Left lung (tissue), 10 donors: ENCODE results near the gene CMTR1. TPM values are rescaled to one million over a fixed set of nuclear protein-coding genes. Genes with fewer than 3 reads are reported as not detected.

Experiments
- ATAC-seq: fragments of 200-7000 bp; cut with Tn5 transposase; one replicate; pipeline ENCODE4 v1.9.1; 2020; ENCODE audit warnings: moderate library complexity
- DNase-seq, 4 donors: peaks; one replicate each; pipeline ENCODE4 v3.0.0-alpha.2; 2013 to 2020
- H3K27ac ChIP-seq, 2 donors: fragments of 200-600 bp; sonication (generic) in 1 of 2; one replicate each; pipeline versions ENCODE4 v1.5.0 to v1.8.0; 2020 to 2021
- H3K27me3 ChIP-seq, 2 donors: fragments of 200-600 bp; sonication (generic) in 1 of 2; one replicate each; pipeline versions ENCODE4 v1.5.0 to v1.8.0; 2020 to 2021
- H3K36me3 ChIP-seq, 2 donors: fragments of 200-600 bp; sonication (generic) in 1 of 2; one replicate each; pipeline versions ENCODE4 v1.5.0 to v1.8.0; 2020 to 2021
- H3K4me1 ChIP-seq, 2 donors: fragments of 200-600 bp; one replicate each; pipeline ENCODE4 v1.8.0; 2021
- H3K4me3 ChIP-seq, 2 donors: fragments of 200-600 bp; sonication (generic) in 1 of 2; one replicate each; pipeline versions ENCODE4 v1.5.0 to v1.8.0; 2020 to 2021; ENCODE audit warnings: mild to moderate bottlenecking in 1 of 2
- H3K9me3 ChIP-seq, 2 donors: fragments of 200-600 bp; sonication (generic) in 1 of 2; one replicate each; pipeline versions ENCODE4 v1.5.0 to v1.8.0; 2020 to 2021
- intact Hi-C, 2 donors: fragments of 100-400 bp; cut with DNase I; formaldehyde crosslinking; loops; one replicate each; pipeline versions ENCODE4 v1.11.2 to v1.14.2; 2022
- polyA plus RNA-seq, 6 donors: library from polyadenylated mRNA; unstranded; fragments of 120-200 nt; gene quantifications; one replicate each; pipeline ENCODE4 v1.2.1, GENCODE V29; 2013; ENCODE audit not compliant: insufficient read length in 6 of 6
- total RNA-seq, 2 donors: library from RNA; stranded (reverse); fragmentation: NEBNext Ultra II Directional; extraction: Animal tissue kit (Norgen Biotek cat#: 25700); gene quantifications; one replicate each; pipeline ENCODE4 v1.2.1, GENCODE V29; 2021
- TF ChIP-seq, protein P1 (sequence below), 2 donors: fragments of 200-600 bp; sonication (generic) in 1 of 2; IDR thresholded peaks; one replicate each; pipeline versions ENCODE4 v1.5.0 to v1.8.0; 2021; ENCODE audit warnings: antibody characterized with exemption in 2 of 2
- donor health status: DM: no; HTN: yes; CAD: no.
- donor health status: DM: no; HTN: no; CAD: no.

The CMTR1 gene
- total and polyA plus RNA-seq, 8 donors = 36.1 to 54.4 (median 51.1) TPM

DNA sequence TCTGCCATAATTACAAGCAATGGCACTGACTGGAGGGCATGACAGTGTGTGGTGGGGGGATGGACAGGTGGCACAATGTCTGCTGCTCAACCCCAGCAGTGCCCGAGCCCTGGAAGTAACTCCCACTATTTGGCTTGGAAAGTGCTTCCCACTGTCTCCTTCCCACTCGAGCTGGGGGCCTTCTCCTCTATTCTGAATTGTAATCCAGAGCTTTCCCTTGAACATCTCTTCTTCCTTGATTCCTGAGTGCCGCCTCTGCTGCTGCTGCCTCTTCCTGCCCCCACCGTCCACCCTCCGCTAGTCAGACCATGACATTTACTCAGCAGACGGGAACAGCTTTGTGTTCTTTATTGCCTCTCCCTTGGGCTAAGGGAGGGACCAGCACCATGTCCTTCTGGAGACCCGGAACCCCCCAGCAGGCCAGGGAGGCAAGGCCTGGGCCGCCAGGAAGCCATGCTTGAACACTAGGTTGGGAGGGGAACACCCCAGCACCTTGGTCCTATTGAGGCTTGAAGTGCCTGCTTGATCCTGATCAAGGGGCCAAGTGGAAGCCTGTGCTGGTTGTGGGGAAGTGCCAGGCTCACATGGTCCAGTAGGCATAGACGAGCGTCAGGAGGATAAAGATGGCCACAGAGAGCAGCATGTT, 49.7 kb downstream of the CMTR1 start:
- H3K9me3 ChIP-seq = no peaks in the 10 kb centered on the region
- H3K4me1 ChIP-seq = no peaks in the 10 kb centered on the region
- H3K4me3 ChIP-seq = no peak overlapping the region
- ATAC-seq = no peak
- intact Hi-C loops = no loop called here
- no peak overlapping the region for H3K27ac ChIP-seq
- no peaks in the 10 kb centered on the region for H3K27me3 ChIP-seq
- TF ChIP-seq, protein P1, sequence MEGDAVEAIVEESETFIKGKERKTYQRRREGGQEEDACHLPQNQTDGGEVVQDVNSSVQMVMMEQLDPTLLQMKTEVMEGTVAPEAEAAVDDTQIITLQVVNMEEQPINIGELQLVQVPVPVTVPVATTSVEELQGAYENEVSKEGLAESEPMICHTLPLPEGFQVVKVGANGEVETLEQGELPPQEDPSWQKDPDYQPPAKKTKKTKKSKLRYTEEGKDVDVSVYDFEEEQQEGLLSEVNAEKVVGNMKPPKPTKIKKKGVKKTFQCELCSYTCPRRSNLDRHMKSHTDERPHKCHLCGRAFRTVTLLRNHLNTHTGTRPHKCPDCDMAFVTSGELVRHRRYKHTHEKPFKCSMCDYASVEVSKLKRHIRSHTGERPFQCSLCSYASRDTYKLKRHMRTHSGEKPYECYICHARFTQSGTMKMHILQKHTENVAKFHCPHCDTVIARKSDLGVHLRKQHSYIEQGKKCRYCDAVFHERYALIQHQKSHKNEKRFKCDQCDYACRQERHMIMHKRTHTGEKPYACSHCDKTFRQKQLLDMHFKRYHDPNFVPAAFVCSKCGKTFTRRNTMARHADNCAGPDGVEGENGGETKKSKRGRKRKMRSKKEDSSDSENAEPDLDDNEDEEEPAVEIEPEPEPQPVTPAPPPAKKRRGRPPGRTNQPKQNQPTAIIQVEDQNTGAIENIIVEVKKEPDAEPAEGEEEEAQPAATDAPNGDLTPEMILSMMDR (IDR thresholded peaks at IDR 0.05) = no peak
- no peak for DNase-seq
- peaks cover 0 to 65% of the 10 kb centered on the region in 2 donors for H3K36me3 ChIP-seq

DNA sequence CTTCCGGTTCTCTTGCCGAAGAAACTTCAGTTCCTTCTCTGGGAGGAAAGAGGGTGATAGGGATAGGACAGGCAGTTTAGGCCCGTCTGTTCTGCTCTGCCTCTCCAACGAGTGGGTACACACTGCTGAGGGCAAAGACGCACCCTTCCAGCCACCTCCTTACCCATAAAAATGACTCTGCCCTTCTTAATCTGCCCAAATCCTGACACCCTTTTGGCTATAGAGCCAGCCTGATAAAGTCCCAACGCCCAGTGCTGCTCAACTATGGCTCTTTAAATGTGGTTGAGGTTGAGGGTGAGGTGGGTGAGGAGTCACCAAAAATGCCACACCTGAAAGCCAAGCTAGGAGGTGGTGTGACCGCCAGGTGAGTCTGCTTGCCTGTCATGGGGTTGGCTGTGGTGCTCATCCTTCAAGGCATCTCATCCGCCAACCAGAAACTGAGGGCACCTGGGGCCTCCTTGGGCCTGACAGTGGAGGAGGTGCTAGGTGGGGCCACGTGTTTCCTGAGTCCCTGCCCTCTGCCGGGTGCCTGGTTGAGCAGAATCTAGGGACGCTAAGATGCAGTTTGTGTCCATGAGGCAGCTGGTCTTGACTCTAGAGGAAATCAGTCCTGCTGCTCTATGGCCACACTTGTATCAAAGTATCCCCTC, 50.4 kb downstream of the CMTR1 start:
- DNase-seq = no peak
- H3K27me3 ChIP-seq = no peaks in the 10 kb centered on the region
- intact Hi-C loops = no loop called here
- no peak overlapping the region for H3K27ac ChIP-seq
- H3K4me3 ChIP-seq = no peak overlapping the region
- H3K9me3 ChIP-seq = no peaks in the 10 kb centered on the region
- peaks cover 0 to 58% of the 10 kb centered on the region in 2 donors for H3K36me3 ChIP-seq
- no peak for ATAC-seq
- TF ChIP-seq, protein P1 (IDR thresholded peaks at IDR 0.05) = no peak
- no peaks in the 10 kb centered on the region for H3K4me1 ChIP-seq

DNA sequence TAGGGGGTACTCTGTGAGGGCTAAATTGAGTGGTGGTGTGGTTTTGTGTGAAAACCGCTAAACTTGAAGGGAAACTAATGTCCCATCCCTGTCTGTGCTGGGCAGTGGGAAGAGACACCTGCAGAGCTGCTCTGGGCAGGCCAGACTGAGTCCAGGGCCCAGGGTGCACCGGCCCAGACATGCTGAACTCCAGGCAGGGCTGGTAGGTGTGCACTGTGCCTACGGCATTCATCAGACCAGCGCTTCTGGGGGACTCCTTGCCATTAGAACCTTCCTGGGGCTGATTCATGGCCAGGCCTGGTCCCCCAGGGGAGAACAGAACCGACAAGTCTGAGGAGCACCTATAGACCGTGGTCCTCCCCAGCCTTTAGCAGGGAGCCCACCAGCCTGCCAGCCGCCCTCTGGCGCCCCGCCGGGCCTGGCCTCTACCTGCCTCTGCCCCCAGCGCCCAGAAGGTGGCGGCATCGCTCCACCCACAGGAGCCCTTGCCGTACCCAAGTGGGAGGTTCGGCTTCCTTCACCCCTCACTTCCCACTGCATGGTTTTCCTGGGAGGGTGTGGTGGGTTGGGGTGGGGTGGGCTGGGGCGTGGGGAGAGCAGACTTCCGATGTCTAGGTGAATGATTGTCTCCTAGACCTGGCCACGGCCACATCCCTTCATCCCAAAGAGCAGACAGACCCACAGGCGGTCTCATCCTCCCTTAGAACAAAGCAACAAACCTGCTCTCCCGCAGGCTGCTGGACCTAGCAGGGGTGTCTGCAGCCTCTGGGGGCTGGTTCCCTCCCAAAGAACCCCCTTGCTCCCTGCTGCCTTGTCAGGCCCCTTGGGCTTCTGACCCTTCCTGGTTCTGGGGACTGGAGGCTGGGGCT, 51.1 kb downstream of the CMTR1 start:
- DNase-seq = peak in 3 of 4 donors; percentile 24 to 86 (median 68)
- ATAC-seq = peak; percentile 83
- H3K36me3 ChIP-seq = peaks cover 0 to 51% of the 10 kb centered on the region in 2 donors

DNA sequence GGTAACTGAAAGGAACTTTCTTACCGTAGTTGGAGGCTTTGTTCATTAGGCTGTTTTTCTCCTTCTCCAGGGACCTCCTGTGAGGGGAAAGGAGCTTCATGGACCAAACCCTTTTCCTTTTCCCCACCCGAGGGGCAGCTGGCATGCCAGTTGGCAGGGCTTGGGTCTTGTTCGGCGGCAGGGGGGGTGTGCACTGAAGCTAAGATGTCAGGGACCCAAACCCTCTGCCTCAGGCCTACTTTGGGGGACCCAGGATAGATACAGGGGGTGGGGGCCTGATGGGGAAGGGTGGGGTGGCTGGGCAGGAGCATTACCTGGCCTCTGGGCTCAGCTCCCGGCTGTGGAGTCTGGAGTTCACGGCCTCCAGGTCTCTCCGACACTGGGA, 51.8 kb downstream of the CMTR1 start:
- H3K4me1 ChIP-seq = no peaks in the 10 kb centered on the region
- H3K27me3 ChIP-seq = no peaks in the 10 kb centered on the region
- no peak overlapping the region for H3K4me3 ChIP-seq
- no peaks in the 10 kb centered on the region for H3K9me3 ChIP-seq
- DNase-seq = no peak
- ATAC-seq = no peak
- TF ChIP-seq, protein P1 (IDR thresholded peaks at IDR 0.05) = no peak
- no peak overlapping the region for H3K27ac ChIP-seq
- intact Hi-C loops = no loop called here
- H3K36me3 ChIP-seq = peaks cover 0 to 44% of the 10 kb centered on the region in 2 donors

More for the DNA sequence above, 51.1 kb downstream of the CMTR1 start:
- TF ChIP-seq, protein P1 (IDR thresholded peaks at IDR 0.05) = peak; percentile 56 to 69
- Histone ChIP-seq H3K4me3 (no peak overlapping the region), H3K9me3 (no peaks in the 10 kb centered on the region), H3K27ac (no peak overlapping the region), H3K27me3 (no peaks in the 10 kb centered on the region), H3K4me1 (no peaks in the 10 kb centered on the region)
- intact Hi-C loops = no loop called here

DNA sequence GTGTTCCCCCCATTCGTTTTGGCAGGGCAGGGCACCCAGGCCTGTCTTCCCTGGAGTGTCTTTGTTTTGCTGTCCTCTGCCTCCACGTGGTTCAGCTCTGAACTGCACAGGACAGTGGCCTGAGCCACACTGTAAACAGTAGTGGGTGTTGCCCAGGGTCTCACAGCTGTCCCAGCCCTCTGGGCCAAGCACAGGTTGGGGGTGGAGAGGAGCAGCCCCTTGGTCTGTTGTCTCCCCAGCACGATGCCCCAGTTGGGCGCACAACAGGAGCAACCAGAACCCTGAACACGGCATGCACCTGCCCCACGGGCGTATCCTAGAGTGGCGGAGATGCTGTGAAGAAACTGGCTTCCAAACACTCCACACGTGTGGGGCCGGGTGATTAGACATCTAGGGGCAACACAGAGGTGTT, 52.3 kb downstream of the CMTR1 start:
- H3K27me3 ChIP-seq = no peaks in the 10 kb centered on the region
- H3K36me3 ChIP-seq = peaks cover 0 to 39% of the 10 kb centered on the region in 2 donors
- peak; percentile 29 for ATAC-seq
- intact Hi-C loops = no loop called here
- no peak overlapping the region for H3K4me3 ChIP-seq
- H3K27ac ChIP-seq = no peak overlapping the region
- no peak for DNase-seq
- peaks cover 0 to 1% of the 10 kb centered on the region in 2 donors for H3K4me1 ChIP-seq
- TF ChIP-seq, protein P1 (IDR thresholded peaks at IDR 0.05) = no peak
- H3K9me3 ChIP-seq = no peaks in the 10 kb centered on the region
